Liver (tissue), 2 donors: Measurements from ENCODE around the gene MANF.

Source experiments
- FOXA1 ChIP-seq: IDR thresholded peaks from 2 replicates; pipeline ENCODE4 v1.6.1; 2016; ENCODE audit warnings: antibody characterized with exemption
- TF ChIP-seq, protein P1 (sequence below): fragments of 150-350 bp; IDR thresholded peaks from 2 replicates; pipeline ENCODE4 v1.5.1; 2017; ENCODE audit warnings: improper control_type of control experiment, low read depth, low read length; ENCODE audit not compliant: missing input control
- donor health status: healthy.

GRCh38 chr3:51408021-51408420, 22.9 kb downstream of the MANF start:
- TF ChIP-seq, protein P1, sequence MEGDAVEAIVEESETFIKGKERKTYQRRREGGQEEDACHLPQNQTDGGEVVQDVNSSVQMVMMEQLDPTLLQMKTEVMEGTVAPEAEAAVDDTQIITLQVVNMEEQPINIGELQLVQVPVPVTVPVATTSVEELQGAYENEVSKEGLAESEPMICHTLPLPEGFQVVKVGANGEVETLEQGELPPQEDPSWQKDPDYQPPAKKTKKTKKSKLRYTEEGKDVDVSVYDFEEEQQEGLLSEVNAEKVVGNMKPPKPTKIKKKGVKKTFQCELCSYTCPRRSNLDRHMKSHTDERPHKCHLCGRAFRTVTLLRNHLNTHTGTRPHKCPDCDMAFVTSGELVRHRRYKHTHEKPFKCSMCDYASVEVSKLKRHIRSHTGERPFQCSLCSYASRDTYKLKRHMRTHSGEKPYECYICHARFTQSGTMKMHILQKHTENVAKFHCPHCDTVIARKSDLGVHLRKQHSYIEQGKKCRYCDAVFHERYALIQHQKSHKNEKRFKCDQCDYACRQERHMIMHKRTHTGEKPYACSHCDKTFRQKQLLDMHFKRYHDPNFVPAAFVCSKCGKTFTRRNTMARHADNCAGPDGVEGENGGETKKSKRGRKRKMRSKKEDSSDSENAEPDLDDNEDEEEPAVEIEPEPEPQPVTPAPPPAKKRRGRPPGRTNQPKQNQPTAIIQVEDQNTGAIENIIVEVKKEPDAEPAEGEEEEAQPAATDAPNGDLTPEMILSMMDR = no peak
- TF ChIP-seq FOXA1 = no peak
